T follicular helper cell (primary cell): ENCODE data around the gene TLL2.

Experiments
- DNase-seq: peaks from one replicate; pipeline ENCODE4 v3.0.0-alpha.2; 2020; ENCODE audit warnings: low read depth

TLL2 gene

GRCh38 chr10:96507044-96507443, 6.7 kb downstream of the TLL2 start:
- no peak for DNase-seq

GRCh38 chr10:96505150-96506136, 8.3 kb downstream of the TLL2 start:
- no peak for DNase-seq

- DNase-seq = no peak
Measured at GRCh38 chr10:96502561-96503282, 11.0 kb downstream of the TLL2 start.

GRCh38 chr10:96501985-96502384, 11.7 kb downstream of the TLL2 start:
- no peak for DNase-seq

GRCh38 chr10:96500519-96500918, 13.2 kb downstream of the TLL2 start:
- no peak for DNase-seq

GRCh38 chr10:96500050-96500449, 13.7 kb downstream of the TLL2 start:
- no peak for DNase-seq

- DNase-seq = no peak
Measured at GRCh38 chr10:96497391-96497790, 16.3 kb downstream of the TLL2 start.

GRCh38 chr10:96496281-96496925, 17.3 kb downstream of the TLL2 start:
- DNase-seq = no peak

- no peak for DNase-seq
Measured at GRCh38 chr10:96495544-96495943, 18.2 kb downstream of the TLL2 start.

- DNase-seq = no peak
Measured at GRCh38 chr10:96494694-96495093, 19.0 kb downstream of the TLL2 start.

GRCh38 chr10:96493871-96494525, 19.7 kb downstream of the TLL2 start:
- DNase-seq = no peak

GRCh38 chr10:96493254-96493653, 20.5 kb downstream of the TLL2 start:
- DNase-seq = no peak

GRCh38 chr10:96491303-96491702, 22.4 kb downstream of the TLL2 start:
- no peak for DNase-seq

GRCh38 chr10:96488161-96488935, 25.4 kb downstream of the TLL2 start:
- DNase-seq = no peak

- DNase-seq = no peak
Measured at GRCh38 chr10:96482815-96483588, 30.7 kb downstream of the TLL2 start.

- DNase-seq = no peak
Measured at GRCh38 chr10:96478355-96478754, 35.4 kb downstream of the TLL2 start.

GRCh38 chr10:96473866-96474265, 39.9 kb downstream of the TLL2 start:
- DNase-seq = no peak

GRCh38 chr10:96470116-96470743, 43.5 kb downstream of the TLL2 start:
- DNase-seq = no peak

- DNase-seq = no peak
Measured at GRCh38 chr10:96468845-96469244, 44.9 kb downstream of the TLL2 start.

- no peak for DNase-seq
Measured at GRCh38 chr10:96465599-96465998, 48.1 kb downstream of the TLL2 start.
